OCI-LY3 (cell line): ENCODE measurements around the gene ZNF780B.

ENCODE experiments used
- CTCF ChIP-seq: fragments of 200-600, 300-600 bp; sonication (generic); IDR thresholded peaks from 2 replicates; pipeline ENCODE4 v1.5.1; 2014; ENCODE audit warnings: antibody characterized with exemption, low read length, low read depth
- EZH2phosphoT487 ChIP-seq: fragments of 200-600 bp; shearing (Covaris generic); IDR thresholded peaks from 2 replicates; pipeline ENCODE4 v1.6.1; 2018; ENCODE audit warnings: antibody characterized with exemption, mixed run types, low read depth

GRCh38 chr19:40025938-40026596 is 30.0 kb downstream of the ZNF780B start:
- TF ChIP-seq CTCF (no peak), EZH2phosphoT487 (no peak)
